Measurements from ENCODE around the gene EOMES.

The EOMES gene

DNA sequence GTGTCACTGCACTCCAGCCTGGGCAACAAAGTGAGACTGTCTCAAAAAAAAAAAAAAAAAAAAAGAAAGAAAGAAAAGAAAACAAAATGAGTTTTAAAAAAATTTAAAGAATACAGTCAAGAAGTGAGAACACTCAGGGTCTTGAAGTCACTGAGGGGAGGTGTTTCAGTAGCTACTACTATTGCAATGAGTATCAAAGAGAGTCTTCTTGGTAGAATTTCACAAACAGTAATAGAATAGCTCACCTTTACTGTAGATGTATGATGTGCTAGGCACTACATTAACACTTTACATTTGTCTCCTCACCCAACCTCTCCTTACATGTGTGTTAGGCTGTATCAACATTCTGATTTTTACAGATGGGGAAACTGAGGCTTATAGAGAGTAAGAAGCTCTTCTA, 43.9 kb downstream of the EOMES start:
- no peak for DNase-seq

GRCh38 chr3:27677565-27677964, 44.6 kb downstream of the EOMES start:
- no peak for DNase-seq

DNA sequence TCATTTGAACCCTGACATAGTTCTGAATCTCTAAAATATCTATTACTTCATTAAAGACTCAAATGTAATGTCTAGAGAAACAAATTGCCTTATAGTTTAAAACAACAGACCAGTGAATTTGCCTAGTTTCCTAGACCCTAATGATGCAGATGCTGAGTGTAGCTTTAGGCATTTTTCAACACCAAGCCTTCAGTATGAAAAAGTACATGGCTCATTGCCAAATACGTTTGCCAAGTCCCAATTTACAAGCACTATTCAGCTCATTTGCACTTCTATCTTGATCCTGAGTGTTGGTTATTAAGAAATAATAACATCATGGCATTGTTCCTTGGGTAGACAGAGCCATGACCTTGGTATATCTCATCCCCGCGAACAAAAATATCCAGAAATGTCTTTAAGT, 46.8 kb downstream of the EOMES start:
- no peak for DNase-seq

- DNase-seq = peak; percentile 82
Observed at GRCh38 chr3:27673701-27674100, 48.4 kb downstream of the EOMES start.

GRCh38 chr3:27671101-27671500, 51.0 kb downstream of the EOMES start:
- DNase-seq = no peak

GRCh38 chr3:27670619-27671018, 51.5 kb downstream of the EOMES start:
- no peak for DNase-seq

DNA sequence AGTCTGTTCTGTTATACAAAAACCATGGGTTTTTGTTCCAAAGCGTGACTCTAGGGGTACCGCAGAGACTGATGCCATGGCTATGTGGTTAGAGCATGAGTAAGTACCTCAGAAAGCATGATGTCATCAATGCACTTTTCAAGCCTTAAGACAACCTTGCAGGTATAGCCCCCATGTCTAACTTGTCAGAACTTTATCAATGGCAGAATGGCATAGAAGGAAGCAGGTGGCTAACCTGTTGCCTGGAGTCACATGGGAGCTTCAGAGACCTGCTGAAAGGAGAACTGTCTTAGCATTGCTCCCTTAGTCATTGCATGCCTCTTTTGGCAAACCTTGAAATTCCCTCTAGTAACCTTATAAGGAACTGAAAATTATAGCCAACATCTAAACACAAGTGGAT, 52.5 kb downstream of the EOMES start:
- peak; percentile 80 for DNase-seq

- no peak for DNase-seq
Observed at GRCh38 chr3:27667751-27668150, 54.4 kb downstream of the EOMES start.

GRCh38 chr3:27666708-27667107, 55.4 kb downstream of the EOMES start:
- DNase-seq = peak; percentile 93

DNA sequence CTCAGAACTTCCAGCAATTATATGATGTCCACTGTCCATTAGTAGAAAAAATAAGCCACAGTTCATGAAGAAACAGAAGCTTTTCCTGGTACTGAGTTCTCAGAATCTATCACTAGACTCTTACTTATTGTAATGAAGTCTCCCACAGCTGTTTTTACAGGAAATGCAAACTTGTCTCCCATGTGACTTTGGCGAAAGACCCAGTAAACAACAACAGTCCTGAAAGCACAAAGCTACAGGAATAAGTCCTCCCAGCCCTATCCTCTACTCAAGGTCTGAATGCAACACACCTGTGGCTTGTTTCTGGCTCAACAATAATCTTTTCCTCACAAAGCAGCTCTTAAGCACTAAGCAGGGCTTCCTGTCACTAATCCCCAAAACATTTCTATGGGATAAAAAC, 55.9 kb downstream of the EOMES start:
- DNase-seq = peak; percentile 66
